Transverse colon (tissue), 4 donors: ENCODE results near the gene PTPRN2. TPM values are rescaled to one million over a fixed set of nuclear protein-coding genes. Genes with fewer than 3 reads are reported as not detected.

Experiments
- DNase-seq: peaks from one replicate; pipeline ENCODE4 v3.0.0-alpha.2; 2019
- H3K27ac ChIP-seq, 4 donors: fragments of 200-600 bp; sonication (generic); 2 replicates each; pipeline ENCODE4 v1.5.1; 2016 to 2018; ENCODE audit warnings: inconsistent platforms in 4 of 4
- H3K27me3 ChIP-seq: fragments of 200-600 bp; sonication (generic); 2 replicates; pipeline ENCODE4 v1.5.1; 2017; ENCODE audit warnings: inconsistent platforms
- H3K36me3 ChIP-seq, 4 donors: fragments of 200-600 bp; sonication (generic); 2 replicates each; pipeline ENCODE4 v1.5.1; 2017 to 2019; ENCODE audit warnings: inconsistent platforms in 4 of 4
- H3K4me1 ChIP-seq, 4 donors: fragments of 200-600 bp; sonication (generic); 2 replicates each; pipeline ENCODE4 v1.5.1; 2017 to 2020; ENCODE audit warnings: inconsistent platforms in 4 of 4
- H3K4me3 ChIP-seq, 4 donors: fragments of 200-600 bp; sonication (generic); 1 replicate in 1 of 4; 2 replicates in 3 of 4; pipeline versions ENCODE4 v1.5.1 to v1.6.1; 2017 to 2019; ENCODE audit warnings: inconsistent platforms in 4 of 4
- H3K9me3 ChIP-seq, 2 donors: fragments of 200-600 bp; sonication (generic); 2 replicates each; pipeline ENCODE4 v1.5.1; 2017 to 2019; ENCODE audit warnings: inconsistent platforms in 2 of 2
- CTCF ChIP-seq, 5 experiments: fragments of 200-600 bp in 3 of 5; fragments of 450-650 bp in 2 of 5; sonication (generic) in 3 of 5; IDR thresholded peaks; 1 replicate in 2 of 5; 2 replicates in 3 of 5; pipeline ENCODE4 v1.5.1; 2016 to 2017; ENCODE audit warnings: antibody characterized with exemption in 5 of 5, inconsistent platforms in 3 of 5, mild to moderate bottlenecking in 2 of 5, moderate library complexity in 1 of 5
- EP300 ChIP-seq: sonication (generic); formaldehyde crosslinking; IDR thresholded peaks from one replicate; pipeline ENCODE4 v1.6.1; 2017; ENCODE audit warnings: antibody characterized with exemption, low read depth
- POLR2A ChIP-seq: fragments of 450-650 bp; IDR thresholded peaks from one replicate; pipeline ENCODE4 v1.6.1; 2016; ENCODE audit warnings: antibody characterized with exemption, mild to moderate bottlenecking, moderate library complexity
- POLR2AphosphoS5 ChIP-seq, 3 donors: sonication (generic); formaldehyde crosslinking; IDR thresholded peaks; one replicate each; pipeline ENCODE4 v1.6.1; 2016; ENCODE audit warnings: antibody characterized with exemption in 3 of 3
- WGBS, 2 donors: methylation state at CpG; one replicate each; pipeline ENCODE4 v1.1.5; 2018; ENCODE audit warnings: low coverage in 1 of 2; 5-methylcytosine and 5-hydroxymethylcytosine counted together
- in situ Hi-C, 4 donors: fragments of 200-750 bp; cut with MboI; loops; one replicate each; pipeline versions ENCODE4 v1.15.0 to v1.15.1; 2017; ENCODE audit warnings: low sequenced_read_pairs in 3 of 4, low pct_ligation_motif_present in 1 of 4, low pct_unique_long_range_greater_than_20kb in 1 of 4
- intact Hi-C: fragments of 100-400 bp; cut with DNase I; formaldehyde crosslinking; loops from one replicate; pipeline ENCODE4 v1.15.1; 2023; ENCODE audit warnings: low total_unique reads
- total RNA-seq, 4 donors: library from RNA; depleted of rRNA; stranded (reverse); fragments of >200 nt; gene quantifications; one replicate each; pipeline ENCODE4 v1.1.0, GENCODE V29; 2016

The PTPRN2 gene
- total RNA-seq, 4 donors from 2014 or later = 15.4 to 31.1 (median 21.8) TPM

- no peak overlapping the region for H3K4me3 ChIP-seq
- intact Hi-C loops = no loop called here
- H3K9me3 ChIP-seq = no peaks in the 10 kb centered on the region
- no peak overlapping the region for H3K27ac ChIP-seq
- H3K36me3 ChIP-seq = no peaks in the 10 kb centered on the region
- in situ Hi-C loops = no loop called here
- 92 to 94% methylated on average over 20 to 21 of the region's 31 CpGs for WGBS, 2 donors
- DNase-seq = no peak
- no peaks in the 10 kb centered on the region for H3K4me1 ChIP-seq
- H3K27me3 ChIP-seq = no peaks in the 10 kb centered on the region
- TF ChIP-seq POLR2AphosphoS5 (IDR thresholded peaks at IDR 0.05) (no peak), CTCF (IDR thresholded peaks at IDR 0.05) (no peak), POLR2A (no peak), EP300 (no peak)
Measured at GRCh38 chr7:157908006-157908782, 679.4 kb downstream of the PTPRN2 start.

- H3K4me1 ChIP-seq = no peaks in the 10 kb centered on the region
- no peaks in the 10 kb centered on the region for H3K27me3 ChIP-seq
- intact Hi-C loops (no loop called here), in situ Hi-C loops (no loop called here)
- H3K27ac ChIP-seq = no peak overlapping the region
- WGBS, 2 donors = 94% methylated on average over 15 of the region's 18 CpGs; no CpG with 5 or more reads in 1 of the 2 donors
- no peak for TF ChIP-seq CTCF (IDR thresholded peaks at IDR 0.05)
- no peak for TF ChIP-seq EP300
- no peak for TF ChIP-seq POLR2AphosphoS5 (IDR thresholded peaks at IDR 0.05)
- TF ChIP-seq POLR2A = no peak
- no peaks in the 10 kb centered on the region for H3K36me3 ChIP-seq
- no peaks in the 10 kb centered on the region for H3K9me3 ChIP-seq
- H3K4me3 ChIP-seq = no peak overlapping the region
- DNase-seq = no peak
Measured at GRCh38 chr7:157907091-157907490, 680.5 kb downstream of the PTPRN2 start.

GRCh38 chr7:157906583-157906982 is 681.0 kb downstream of the PTPRN2 start:
- Histone ChIP-seq H3K27me3 (no peaks in the 10 kb centered on the region), H3K36me3 (no peaks in the 10 kb centered on the region), H3K4me3 (no peak overlapping the region), H3K4me1 (no peaks in the 10 kb centered on the region), H3K27ac (no peak overlapping the region), H3K9me3 (no peaks in the 10 kb centered on the region)
- TF ChIP-seq EP300 = no peak
- TF ChIP-seq CTCF (IDR thresholded peaks at IDR 0.05) = no peak
- no peak for TF ChIP-seq POLR2A
- no peak for TF ChIP-seq POLR2AphosphoS5 (IDR thresholded peaks at IDR 0.05)
- in situ Hi-C loops (no loop called here), intact Hi-C loops (no loop called here)
- no peak for DNase-seq
- 89 to 100% methylated on average over 1 to 7 of the region's 7 CpGs for WGBS, 2 donors

- intact Hi-C loops = no loop called here
- Histone ChIP-seq H3K4me1 (no peaks in the 10 kb centered on the region), H3K9me3 (no peaks in the 10 kb centered on the region), H3K4me3 (no peak overlapping the region), H3K36me3 (no peaks in the 10 kb centered on the region), H3K27me3 (no peaks in the 10 kb centered on the region), H3K27ac (no peak overlapping the region)
- 24 to 40% methylated on average over 2 to 20 of the region's 20 CpGs for WGBS, 2 donors
- TF ChIP-seq POLR2AphosphoS5 (IDR thresholded peaks at IDR 0.05) (no peak), CTCF (IDR thresholded peaks at IDR 0.05) (no peak), POLR2A (no peak), EP300 (no peak)
- in situ Hi-C loops = no loop called here
- no peak for DNase-seq
Measured at GRCh38 chr7:157905651-157906461, 681.8 kb downstream of the PTPRN2 start.
